ENCODE data around the gene PPP2R5C.

PPP2R5C gene

DNA sequence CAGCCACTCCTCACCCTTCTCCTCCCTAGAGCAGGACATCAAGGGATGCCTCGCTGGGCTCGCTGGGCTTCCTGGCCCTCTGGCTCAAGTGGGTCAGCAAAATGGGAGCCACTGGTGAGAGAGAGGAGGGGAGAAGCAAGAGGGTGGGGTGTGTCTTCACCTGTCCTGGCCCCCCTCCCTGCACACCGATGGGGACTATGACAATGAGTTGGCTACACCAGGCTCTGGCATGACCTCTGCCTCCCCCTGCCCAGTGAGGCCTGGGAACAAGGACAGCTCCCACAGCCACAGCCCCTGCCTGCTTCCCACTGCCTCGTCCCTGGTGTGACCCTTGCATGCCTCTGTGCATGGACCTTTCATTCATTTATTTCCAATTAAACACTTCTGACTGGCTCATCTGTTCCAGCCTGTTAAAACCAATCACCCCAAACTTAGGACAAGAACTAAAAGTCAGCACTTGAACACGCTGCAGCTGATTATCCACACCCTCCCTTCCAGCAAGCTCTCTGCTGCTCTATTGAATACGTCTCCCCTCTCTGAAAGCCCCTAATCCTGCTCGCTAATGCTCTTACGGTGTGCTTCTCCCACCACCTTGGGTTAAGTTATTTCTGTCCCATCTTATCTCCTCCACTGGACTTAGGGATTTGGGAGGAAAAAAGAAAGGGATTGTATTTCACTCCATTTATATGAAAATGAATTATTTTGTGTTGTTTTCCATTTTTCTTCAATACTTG is 5.8 kb upstream of the PPP2R5C start:
- DNase-seq = no peak

DNA sequence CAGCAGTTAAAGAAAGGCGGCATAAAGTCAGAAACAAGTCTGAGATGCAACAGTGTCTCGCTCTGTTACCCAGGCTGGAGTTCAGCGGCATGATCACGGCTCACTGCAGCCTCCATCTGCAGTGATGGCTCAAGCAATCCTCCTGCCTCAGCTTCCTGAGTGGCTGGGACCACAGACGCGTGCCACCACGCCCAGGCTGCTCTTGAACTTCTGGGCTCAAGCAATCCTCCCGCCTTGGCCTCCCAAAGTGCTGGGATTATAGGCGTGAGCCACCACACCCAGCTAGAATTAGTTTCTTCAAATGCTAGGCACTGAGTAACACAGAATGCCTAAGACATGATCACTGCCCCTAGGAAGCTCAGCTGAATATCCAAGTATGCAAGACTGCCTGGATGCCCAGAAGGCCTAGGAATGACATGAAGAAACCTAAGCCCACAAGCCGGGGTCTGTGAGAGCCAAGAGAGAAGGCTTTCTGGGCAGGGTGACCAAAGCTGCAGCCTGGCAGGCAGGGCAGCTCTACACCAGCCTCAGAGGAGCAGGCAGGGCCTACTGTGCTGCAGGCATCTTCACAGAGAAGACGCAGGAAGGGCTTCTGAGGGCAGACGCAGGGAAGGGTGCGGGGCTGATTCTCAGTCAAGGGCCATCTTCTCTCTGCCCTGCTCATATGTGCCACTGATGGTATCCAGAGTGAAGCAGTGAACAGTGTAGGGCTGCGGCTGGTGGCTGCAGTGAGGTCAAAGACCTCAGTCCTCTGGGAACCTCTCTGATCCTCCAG is 4.3 kb upstream of the PPP2R5C start:
- no peak for DNase-seq

DNA sequence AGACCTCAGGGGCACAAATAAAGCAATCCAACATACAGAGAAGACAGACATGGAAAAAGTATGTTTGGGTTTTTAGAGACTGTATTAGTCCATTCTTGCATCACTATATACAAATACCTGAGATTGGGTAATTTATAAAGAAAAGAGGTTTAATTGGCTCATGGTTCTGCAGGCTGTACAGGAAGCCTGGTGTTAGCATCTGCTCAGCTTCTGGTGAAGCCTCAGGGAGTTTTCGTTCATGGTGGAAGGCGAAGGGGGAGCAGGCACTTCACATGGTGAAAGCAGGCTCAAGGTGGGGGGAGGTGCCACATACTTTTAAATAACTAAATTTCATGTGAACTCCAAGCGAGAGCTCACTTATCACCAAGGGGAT is 3.7 kb upstream of the PPP2R5C start:
- no peak for DNase-seq

DNA sequence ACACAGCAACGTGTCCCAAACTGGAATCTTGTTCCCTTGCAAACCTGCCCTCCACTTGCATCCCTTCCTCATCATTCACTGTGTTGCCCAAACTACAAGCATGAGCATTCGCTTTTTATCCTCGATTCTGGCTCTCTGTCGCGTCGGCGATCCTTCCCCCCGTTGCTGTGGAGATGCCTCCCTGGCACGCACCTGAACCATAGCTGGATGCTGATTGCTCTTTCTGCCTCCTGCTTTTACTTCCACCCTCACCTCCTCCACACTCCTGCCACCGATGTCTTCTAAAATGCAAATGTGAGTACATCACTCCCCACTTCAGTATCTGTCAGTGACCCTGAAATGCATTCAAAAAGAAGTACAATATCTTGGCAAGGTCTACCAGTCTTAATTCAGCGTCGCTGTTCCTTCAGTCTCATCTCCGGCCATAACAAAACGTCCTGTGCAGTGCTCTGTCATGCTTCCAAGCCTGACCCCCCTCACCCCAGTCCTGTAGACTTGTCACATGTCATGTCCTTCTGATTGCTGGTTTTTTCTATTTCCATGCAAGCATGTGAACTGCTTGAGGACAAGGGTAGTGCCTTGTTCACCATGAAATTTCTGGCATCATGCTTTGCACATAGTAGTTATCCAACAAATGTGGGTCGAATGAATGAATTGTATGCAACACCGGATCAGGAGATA is 2.5 kb upstream of the PPP2R5C start:
- no peak for DNase-seq

DNA sequence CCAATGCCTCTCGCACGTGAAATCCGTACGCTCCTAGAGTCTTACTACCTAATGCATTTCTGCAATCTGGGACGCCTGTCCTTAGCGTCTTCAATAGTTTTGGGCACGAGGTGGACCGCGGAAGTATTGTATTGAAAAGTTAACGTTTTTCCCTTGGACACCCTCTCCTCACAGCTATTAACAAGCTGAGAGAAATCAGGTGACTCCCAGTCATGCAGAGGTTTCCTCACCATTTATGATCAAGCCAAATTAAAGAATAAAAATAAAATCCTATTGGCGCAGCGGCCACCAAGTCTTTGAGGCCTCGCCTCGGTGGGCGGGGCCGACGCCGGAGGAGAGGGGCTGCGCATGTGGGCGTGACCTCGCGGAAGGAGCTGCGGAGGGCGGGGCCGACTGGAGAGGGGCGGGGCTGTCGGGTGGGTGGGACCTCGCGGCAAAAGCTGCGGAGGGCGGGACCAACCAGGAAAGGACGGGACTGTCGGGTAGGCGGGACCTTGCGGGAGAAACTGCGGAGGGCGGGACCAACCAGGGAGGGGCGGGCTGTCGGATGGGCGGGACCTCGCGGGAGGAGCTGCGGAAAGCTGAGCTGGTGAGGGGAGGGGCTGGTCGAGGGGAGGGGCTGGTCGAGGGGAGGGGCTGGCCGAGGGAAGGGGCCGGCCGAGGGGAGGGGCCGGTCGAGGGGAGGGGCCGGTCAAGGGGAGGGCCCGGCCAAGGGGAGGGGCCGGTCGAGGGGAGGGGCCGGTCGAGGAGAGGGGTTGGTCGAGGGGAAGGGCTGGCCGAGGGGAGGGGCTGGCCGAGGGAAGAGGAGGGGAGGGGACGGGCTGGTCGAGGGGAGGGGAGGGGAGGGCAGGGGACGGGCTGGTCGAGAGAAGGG is 1.1 kb upstream of the PPP2R5C start:
- peak; percentile 71 for DNase-seq

DNA sequence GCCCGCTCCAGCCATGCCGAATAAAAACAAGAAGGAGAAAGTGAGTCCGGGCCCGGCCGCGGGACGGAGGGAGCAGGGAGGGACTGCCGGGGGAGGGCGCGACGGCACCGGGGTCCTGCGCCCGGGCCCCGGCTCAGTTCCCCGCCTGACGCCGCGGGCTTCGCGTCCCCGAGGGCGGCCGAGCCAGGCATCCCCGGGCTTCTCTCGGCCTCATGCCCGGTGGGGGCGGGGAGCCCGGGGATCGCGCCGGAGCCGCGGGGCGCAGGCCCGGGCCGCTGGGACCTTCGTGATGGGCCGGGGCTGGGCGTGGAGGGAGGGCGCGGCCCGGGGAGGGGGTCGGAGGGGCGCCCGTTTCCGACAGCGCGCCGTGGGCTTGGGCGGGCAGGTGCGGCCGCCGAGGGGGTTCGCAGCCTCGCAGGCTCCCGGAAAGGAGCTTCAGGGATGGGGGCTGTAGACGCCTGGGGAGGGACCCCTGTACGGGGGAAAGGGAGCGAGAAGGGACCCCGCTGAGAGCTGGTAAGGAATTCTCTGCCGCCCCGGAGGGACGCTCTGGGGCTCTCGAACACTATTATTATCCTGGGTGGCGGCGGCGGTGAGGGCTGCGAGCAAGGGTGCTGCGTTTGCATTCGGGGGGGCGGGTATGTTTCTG is 496 bp downstream of the PPP2R5C start:
- no peak for DNase-seq

DNA sequence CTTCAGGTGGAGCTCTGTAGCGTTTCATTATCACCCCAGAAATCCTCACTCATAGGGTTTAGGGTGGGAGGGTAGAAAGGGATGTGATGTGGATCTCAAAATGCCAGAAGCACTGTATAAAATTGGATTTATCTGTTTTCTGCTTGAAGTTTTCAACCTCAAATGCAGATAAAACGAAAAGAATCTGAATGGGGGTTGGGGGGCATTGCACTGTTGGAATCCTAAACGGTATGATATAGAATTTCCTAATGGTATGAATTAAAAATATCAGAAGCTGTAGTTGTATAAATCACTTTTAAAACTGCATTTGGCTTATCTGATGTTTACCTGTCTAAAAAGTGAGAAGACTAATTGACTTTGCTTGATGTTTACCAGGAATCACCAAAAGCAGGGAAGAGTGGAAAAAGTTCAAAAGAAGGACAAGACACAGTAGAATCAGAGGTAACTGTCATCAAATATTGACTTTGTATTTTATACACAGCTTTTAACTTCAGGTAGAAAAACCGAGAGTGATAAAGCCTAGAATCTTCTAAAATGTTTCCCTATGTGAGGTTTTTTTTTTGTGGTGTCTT is 1.1 kb downstream of the PPP2R5C start:
- DNase-seq = no peak

DNA sequence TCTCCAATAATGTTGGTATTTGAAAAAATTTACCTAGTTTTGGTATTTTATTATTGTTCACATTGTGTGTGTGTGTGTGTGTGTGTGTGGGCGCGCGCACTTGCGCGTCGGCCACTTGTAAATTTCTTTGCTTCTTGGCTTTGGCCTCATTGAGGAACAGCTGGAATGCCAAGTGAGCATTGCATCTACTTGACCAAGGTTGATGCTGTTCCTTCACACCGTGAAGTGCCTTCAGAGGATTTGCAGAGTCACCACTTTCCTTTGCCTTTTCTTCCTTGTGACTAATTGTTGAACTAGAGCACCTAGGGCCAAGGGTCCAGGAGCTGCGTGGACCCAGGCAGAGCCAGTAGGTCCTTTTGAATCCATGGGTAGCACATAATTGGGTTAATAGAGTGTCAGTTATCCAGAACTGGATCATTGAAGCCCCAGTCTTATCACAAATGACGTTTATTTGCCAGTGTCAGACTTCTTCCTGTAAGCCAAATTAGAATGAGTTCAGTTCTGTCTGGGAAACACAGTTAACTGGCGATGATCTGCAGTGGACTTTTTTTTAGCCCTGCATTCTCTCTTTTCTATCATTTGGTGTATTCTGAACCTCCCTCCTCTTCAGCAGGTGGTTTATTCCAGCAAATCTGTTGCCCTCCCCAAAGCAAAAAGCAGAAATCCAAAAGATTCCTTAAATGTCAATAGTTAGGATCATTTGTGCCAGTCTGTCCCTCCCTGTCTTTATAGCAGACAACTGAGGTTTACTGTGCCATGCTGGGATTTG is 2.6 kb downstream of the PPP2R5C start:
- no peak for DNase-seq

DNA sequence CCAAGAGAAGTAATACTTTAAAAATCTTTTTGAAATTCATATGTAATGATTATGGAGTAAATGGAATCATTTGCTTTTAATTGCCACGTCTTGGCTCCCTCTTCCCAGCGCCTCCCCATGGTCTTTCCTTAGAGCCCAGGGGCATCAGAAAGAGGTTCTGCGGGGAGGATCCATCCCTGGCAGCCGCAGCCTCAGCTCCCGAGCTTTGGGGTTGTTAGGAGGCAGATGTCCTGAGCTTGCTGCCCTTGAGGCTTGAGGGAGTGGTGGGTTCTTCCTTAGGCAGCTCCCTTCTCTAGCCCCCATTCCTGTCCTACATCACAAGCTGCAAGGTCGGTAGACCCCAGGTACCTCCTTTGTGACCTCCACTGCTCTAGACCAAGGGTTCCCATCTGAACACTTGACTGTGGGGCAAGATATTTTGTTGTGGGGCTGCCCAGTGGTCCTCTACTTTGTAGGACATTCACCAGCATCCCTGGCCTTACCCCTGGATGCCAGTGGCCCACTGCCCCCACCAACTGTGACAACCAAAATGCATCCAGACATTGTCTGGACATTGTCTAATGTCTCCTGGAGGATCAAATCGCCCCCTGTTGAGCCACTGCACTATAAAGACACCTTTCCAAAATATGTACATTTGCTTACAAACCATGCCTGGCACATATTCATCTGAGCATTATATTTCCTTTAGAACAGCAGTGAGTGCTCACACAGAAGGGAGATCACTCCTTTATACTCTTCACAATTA is 6.3 kb downstream of the PPP2R5C start:
- DNase-seq = no peak

DNA sequence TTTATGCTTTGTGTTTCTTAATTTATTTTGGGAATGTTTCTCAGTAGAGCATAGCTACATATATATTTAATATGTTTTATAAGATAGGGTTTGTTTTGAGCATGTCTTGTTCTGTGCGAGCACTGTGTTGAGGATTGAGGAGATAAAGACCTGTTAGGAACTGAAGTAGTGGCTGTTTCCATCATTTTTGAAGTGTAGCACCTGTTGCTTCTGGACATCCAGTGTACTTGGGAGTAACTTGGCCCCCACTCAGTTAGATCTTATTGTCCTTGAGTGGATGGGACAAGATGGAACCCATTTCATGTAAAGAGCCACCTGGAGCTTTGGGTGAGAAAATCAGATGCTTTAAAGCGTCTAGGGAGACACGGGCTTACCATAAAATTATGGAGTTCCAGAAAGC is 8.7 kb downstream of the PPP2R5C start:
- DNase-seq = no peak

DNA sequence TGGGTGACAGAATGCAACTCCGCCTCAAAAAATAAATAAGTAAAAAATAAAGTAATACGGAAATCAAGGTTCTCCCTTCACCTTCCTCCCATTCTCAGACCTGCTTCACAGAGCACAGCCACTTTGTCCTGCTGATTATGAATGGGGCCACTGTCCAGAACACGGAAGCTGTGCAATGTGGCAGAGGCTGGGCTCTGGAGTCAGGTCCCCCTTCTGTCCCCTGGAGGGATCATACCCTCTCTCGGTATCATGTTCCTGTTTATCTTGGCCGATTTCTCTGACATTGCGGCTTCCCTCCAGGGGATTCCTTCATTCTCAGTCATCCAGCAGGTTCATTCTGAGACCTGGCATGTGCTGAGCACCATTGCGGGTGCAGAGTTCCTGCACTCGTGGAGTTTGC is 11.3 kb downstream of the PPP2R5C start:
- DNase-seq = no peak

DNA sequence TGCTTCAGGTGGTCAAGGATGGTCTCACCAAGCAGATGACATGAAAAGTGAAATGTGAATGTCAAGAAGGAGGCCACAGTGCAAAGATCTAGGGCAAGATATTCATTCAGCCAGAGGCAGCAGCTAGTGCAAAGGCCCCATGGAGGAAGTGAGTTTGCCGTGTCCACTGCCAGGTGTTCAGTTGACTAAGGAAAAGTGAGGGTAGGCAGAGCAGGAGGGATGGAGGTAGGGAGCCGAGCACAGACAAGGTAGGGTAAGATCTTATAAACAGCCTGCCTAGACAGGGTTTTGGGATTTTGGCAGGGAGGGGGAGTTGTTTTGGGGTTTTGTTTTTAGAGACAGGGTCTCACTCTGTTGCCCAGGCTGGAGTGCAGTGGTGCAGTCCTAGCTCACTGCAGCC is 11.9 kb downstream of the PPP2R5C start:
- DNase-seq = no peak

DNA sequence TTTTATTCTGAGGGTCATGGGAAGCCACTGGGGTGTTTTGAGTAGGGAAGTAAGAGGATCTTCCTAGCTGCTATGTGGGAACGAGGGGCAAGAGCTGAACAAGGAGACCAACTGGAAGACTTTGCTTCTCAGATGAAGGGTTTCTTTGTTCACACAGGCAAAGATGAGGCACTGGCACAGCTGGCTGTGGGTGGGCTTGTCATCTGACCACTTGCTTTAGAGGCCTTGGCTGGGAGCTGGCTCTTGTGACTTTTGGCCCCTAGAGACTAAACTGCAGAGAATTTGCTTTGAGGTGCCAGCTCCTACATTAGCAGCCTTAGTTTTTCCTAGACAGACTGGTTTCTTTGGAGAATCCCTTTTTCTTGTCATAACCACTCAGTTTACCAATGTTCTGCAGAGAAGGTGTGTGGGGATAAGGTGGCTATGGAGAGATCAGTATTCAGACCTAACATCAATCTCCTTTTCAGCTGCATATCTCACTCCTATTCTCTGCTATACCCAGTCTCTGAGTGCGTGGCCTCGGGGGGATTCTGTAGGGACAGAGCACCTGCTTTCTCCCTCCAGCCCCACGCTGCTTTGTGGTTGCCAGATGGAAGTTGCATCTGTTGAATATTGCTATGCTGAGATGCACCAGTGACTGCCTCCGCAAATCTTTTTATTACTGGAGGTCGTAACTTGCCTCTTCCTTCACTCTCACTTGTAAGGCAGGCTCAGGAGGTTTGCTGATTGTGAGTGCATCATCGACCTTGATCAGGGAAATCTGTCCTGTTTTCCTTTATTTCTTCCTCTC is 12.7 kb downstream of the PPP2R5C start:
- no peak for DNase-seq

DNA sequence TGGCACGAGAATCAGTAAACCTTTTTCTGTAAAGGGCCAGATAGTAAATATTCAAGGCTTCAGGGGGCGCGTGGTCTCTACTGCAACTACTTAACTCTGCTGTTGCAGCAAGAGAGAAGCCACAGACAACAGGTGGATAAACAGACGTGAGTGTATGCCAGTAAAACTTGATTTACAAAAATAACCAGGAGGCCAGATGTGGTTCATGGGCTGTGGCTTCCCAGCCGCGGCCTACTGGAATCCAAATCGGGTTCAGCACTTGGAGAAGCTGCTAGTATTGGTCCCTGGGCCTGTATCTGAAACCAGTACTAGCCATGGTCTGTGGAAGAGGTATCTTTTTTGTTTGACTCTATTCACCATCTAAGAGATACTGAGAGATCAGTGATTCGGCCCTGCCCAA is 13.3 kb downstream of the PPP2R5C start:
- DNase-seq = no peak

DNA sequence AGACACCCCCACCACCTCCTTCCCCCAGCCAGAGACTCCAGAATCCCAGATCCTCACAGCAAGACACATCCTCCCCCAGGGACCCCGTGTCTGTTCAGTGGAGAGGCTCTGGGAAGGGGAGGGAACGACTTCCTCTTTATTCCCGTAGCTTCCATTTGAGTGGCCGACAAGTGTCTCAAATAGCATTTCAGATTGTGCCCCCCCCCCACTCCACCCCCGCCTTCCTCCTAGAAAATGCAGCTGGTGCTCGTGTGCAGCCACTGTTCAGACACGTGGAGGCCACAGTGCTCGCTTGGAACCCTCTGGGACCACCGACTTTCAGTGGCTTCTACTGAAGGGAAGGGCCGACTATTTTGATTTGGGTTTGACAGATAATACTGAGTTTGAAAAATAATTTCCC is 14.3 kb downstream of the PPP2R5C start:
- DNase-seq = no peak

DNA sequence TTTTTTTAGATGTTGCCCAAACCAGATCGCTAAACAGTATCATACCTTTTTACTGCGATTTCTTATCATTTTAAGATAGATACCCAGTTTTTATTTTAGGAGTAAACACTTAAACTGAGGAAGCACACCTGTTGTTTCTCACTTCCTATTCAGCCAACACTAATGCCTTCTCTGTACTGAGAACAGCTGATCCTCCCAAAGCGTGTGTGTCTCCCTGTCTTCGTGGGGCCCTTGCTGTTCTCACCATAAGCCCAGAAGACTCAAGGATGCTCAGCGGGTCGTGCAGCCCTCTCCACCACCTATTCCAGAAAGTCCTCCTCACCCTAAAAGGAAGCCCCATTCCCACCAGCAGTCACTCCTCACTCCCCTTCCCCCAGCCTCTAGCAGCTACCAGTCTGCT is 14.8 kb downstream of the PPP2R5C start:
- DNase-seq = no peak

DNA sequence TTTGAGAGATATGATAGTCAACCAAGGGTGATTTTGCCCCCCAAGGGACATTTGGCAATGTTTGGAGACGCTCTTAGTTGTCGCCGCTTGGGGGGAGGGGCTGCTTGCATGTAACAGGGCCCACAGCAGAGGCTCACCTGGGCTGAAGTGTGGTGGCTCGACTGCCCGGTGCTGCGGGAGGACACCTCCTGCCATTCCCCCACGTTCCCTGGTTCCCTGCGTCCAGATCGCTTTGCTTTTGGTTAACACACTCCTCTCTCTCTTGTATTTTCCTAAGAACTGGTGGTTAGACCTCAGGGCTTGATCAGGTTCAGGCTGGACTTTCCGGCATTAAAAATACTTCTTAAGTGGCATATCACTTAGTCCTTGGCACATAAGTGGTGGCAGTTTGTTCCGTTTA is 18.9 kb downstream of the PPP2R5C start:
- no peak for DNase-seq

DNA sequence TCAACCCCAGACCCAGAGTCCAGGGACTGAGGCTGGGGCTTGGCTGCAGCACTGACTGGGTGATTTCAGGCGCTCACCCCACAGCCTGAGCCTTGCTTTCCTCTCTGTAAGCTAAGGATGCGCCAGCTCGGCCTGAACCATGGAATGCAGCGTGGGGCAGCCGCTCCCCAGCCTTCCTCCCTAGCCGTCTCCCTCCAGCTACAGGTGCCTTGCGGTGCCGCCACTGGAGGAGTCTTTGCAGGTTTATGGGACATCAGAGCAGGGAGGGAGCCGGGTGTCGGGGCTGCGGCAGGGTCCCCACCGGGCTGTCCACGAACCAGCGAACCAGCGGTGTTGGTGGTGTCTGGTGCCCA is 19.4 kb downstream of the PPP2R5C start:
- DNase-seq = no peak

DNA sequence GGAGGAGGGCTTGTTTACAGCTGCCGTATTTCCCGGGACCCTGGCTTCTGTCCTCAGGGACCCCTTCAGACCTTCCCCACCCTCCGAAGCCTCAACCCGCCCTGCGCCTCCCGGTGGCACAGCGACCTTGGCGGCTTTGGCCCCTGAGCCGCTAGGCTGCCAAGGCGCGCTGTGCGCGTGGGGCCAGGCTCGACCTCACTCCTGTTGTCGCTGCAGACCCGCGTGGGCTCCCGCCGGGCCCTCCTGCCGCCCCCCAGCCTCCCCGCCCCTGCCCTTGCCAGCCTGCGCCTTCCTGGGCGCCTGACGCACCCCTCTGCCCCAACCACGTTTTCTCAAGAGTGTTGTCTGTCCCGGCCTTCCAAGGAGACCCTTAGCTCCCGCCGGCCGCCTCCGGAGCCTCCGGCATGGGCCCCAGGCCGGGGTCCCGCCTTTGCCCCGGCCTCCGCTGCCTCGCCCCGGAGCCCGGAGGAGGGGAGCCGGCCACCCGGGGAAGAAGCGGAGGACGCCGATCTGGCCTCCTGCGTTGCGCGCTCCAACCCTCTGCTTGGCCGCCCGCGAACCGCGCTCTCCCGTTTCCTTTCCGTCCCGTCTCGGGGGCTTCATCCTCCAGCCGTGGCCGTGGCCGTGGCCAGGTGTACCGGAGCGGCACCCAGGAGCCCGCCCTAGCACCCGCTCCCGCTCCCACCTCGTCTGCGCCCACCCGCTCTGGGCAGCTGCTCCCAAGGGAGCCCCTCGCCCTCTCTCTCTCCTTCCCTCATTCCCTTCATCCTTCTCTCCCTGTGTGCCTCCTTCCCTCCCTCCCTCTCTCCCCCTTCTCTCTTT is 19.9 kb downstream of the PPP2R5C start:
- no peak for DNase-seq
